Nephron progenitor cell (in vitro differentiated cells): Measurements from ENCODE around the gene MINAR1.

Experiments used
- DNase-seq: peaks from one replicate; pipeline ENCODE4 v3.0.0; 2021
- H3K27ac Mint-ChIP-seq: 2 replicates; pipeline ENCODE4 v1.8.0; 2021; ENCODE audit warnings: mild to moderate bottlenecking, moderate library complexity, mixed read lengths
- H3K27me3 Mint-ChIP-seq: 2 replicates; pipeline ENCODE4 v1.8.0; 2021; ENCODE audit warnings: mild to moderate bottlenecking, low read depth, mixed read lengths; ENCODE audit not compliant: poor library complexity
- H3K36me3 Mint-ChIP-seq: 2 replicates; pipeline ENCODE4 v1.8.0; 2021; ENCODE audit warnings: low read depth, mixed read lengths
- H3K4me1 Mint-ChIP-seq: 2 replicates; pipeline ENCODE4 v1.8.0; 2021; ENCODE audit warnings: mixed read lengths
- H3K4me3 Mint-ChIP-seq: 2 replicates; pipeline ENCODE4 v1.8.0; 2021; ENCODE audit warnings: mild to moderate bottlenecking, moderate library complexity, mixed read lengths
- H3K9me3 Mint-ChIP-seq: 2 replicates; pipeline ENCODE4 v1.8.0; 2021; ENCODE audit warnings: mild to moderate bottlenecking, moderate library complexity, mixed read lengths
- CTCF ChIP-seq: fragments of 200-600 bp; sonication (generic); IDR thresholded peaks from 2 replicates; pipeline ENCODE4 v1.5.0; 2021; ENCODE audit warnings: antibody characterized with exemption

MINAR1 gene

GRCh38 chr15:79447060-79447459, 14.9 kb downstream of the MINAR1 start:
- peaks cover 11% of the 10 kb centered on the region for H3K4me1 Mint-ChIP-seq
- DNase-seq: no peak
- H3K9me3 Mint-ChIP-seq: peaks cover 22% of the 10 kb centered on the region
- H3K27ac Mint-ChIP-seq: no peak overlapping the region
- H3K27me3 Mint-ChIP-seq: no peaks in the 10 kb centered on the region
- TF ChIP-seq CTCF: no peak
- H3K4me3 Mint-ChIP-seq: no peak overlapping the region
- peaks cover 15% of the 10 kb centered on the region for H3K36me3 Mint-ChIP-seq

- peaks cover 20% of the 10 kb centered on the region for H3K9me3 Mint-ChIP-seq
- H3K4me1 Mint-ChIP-seq: no peaks in the 10 kb centered on the region
- H3K27me3 Mint-ChIP-seq: peaks cover 3% of the 10 kb centered on the region
- no peak for TF ChIP-seq CTCF
- peaks cover 15% of the 10 kb centered on the region for H3K36me3 Mint-ChIP-seq
- H3K27ac Mint-ChIP-seq: no peak overlapping the region
- H3K4me3 Mint-ChIP-seq: no peak overlapping the region
- DNase-seq: no peak
These were observed 18.5 kb downstream of the MINAR1 start for GRCh38 chr15:79450648-79451047.

DNA sequence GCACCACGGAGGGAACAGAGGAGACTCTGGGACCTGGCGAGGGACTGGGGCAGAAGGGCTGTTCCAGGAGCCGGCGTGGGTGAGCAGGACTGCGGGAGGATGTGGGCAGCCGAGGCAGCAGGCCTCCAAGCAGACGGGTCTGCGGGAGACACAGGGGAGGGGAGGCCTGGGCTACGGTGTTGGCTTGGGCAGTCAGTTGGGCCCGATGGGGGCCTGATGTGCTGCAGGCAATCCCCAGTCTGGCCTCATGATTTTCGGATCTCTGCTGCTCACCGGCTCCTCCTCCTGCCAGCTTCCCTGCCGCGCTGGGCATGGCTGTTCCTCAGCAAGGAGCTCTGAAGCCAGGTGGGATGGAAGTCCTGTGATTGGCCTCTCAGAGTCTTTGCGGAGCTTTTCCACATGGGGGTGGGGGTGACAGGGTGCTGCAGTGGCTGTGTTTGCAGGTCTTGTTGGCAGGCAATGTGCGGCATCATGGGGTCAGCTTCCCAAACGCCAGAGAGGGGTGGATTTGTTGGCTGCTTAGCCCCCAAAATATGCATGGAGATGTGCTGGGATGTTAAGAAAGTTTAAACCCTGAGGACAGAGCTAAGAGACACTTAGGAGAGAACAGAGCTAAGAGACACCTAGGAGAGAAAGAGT, 19.3 kb downstream of the MINAR1 start:
- Mint-ChIP-seq H3K36me3 (peaks cover 8% of the 10 kb centered on the region), H3K4me3 (no peak overlapping the region), H3K27me3 (peaks cover 8% of the 10 kb centered on the region), H3K4me1 (no peaks in the 10 kb centered on the region), H3K9me3 (peaks cover 12% of the 10 kb centered on the region), H3K27ac (no peak overlapping the region)
- no peak for TF ChIP-seq CTCF
- DNase-seq: peak; percentile 20

DNA sequence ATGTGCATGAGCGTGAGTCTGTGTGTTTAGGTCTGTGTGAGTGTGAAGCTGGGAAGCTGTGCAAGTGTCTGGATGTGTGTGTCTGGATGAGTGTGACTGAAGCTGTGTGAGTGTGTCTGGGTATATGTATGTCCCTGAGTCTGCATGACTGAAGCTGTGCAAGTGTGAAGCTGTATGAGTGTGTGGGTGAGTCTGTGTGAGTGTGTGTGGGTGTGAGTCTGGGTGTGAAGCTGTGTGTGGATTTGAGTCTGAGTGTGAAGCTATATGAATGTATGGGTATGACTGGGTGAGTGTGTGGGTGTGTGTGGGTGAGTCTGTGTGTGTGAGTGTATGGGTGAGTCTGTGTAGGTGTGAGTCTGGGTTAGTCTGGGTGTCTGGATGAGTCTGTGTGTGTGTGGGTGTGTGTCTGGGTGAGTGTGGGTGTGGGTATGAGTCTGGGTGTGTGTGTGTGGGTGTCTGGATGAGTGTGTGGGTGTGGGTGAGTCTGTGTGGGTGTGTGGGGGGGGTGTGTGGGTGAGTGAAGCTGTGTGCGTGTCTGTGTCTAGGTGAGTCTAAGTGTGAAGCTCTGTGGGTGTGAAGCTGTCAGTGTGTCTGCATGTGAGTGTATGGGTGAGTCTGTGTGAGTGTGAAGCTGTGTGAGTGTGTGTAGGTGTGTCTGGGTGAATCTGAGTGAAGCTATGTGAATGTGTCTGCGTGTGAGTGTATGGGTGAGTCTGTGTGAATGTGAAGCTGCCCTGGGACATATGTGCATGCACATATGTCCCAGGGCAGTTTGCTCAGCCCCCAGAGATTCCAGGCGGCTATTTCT, 20.3 kb downstream of the MINAR1 start:
- Mint-ChIP-seq H3K4me1 (no peaks in the 10 kb centered on the region), H3K9me3 (peaks cover 2% of the 10 kb centered on the region), H3K27me3 (peaks cover 8% of the 10 kb centered on the region), H3K4me3 (no peak overlapping the region), H3K36me3 (peaks cover under 1% of the 10 kb centered on the region), H3K27ac (no peak overlapping the region)
- TF ChIP-seq CTCF: no peak
- no peak for DNase-seq

GRCh38 chr15:79453446-79453845, 21.3 kb downstream of the MINAR1 start:
- DNase-seq: no peak
- Mint-ChIP-seq H3K4me3 (no peak overlapping the region), H3K36me3 (no peaks in the 10 kb centered on the region), H3K27me3 (peaks cover 11% of the 10 kb centered on the region), H3K27ac (no peak overlapping the region), H3K9me3 (no peaks in the 10 kb centered on the region), H3K4me1 (no peaks in the 10 kb centered on the region)
- TF ChIP-seq CTCF: no peak

GRCh38 chr15:79454063-79454462, 21.9 kb downstream of the MINAR1 start:
- Mint-ChIP-seq H3K27me3 (peaks cover 11% of the 10 kb centered on the region), H3K27ac (no peak overlapping the region), H3K9me3 (no peaks in the 10 kb centered on the region), H3K36me3 (no peaks in the 10 kb centered on the region), H3K4me3 (no peak overlapping the region), H3K4me1 (no peaks in the 10 kb centered on the region)
- no peak for TF ChIP-seq CTCF
- DNase-seq: no peak
